Measurements from ENCODE around the gene SCN1A.

SCN1A gene

GRCh38 chr2:166091439-166091838, 36.4 kb downstream of the SCN1A start:
- Histone ChIP-seq H3K4me1 (ENCODE audit: insufficient read depth, poor library complexity, severe bottlenecking) (no peaks in the 10 kb centered on the region), H3K9me3 (ENCODE audit: severe bottlenecking) (no peaks in the 10 kb centered on the region), H3K27me3 (ENCODE audit: insufficient read depth, poor library complexity, severe bottlenecking) (no peaks in the 10 kb centered on the region), H3K4me3 (ENCODE audit: severe bottlenecking) (no peak overlapping the region), H3K36me3 (ENCODE audit: low read depth) (no peaks in the 10 kb centered on the region), H3K27ac (ENCODE audit: poor library complexity, severe bottlenecking) (no peak overlapping the region)
- DNase-seq (ENCODE audit: low spot score) (no peak), ATAC-seq (ENCODE audit: low read depth) (no peak)
- TF ChIP-seq CTCF (IDR thresholded peaks at IDR 0.05; ENCODE audit: poor library complexity, severe bottlenecking), result no peak

GRCh38 chr2:166090908-166091307, 36.9 kb downstream of the SCN1A start:
- ATAC-seq (ENCODE audit: low read depth), result peak; percentile 54; the same call in 2 of the 3 replicates
- no peak overlapping the region for H3K27ac ChIP-seq (ENCODE audit: poor library complexity, severe bottlenecking)
- DNase-seq (ENCODE audit: low spot score), result no peak
- no peaks in the 10 kb centered on the region for H3K27me3 ChIP-seq (ENCODE audit: insufficient read depth, poor library complexity, severe bottlenecking)
- H3K4me3 ChIP-seq (ENCODE audit: severe bottlenecking), result no peak overlapping the region
- TF ChIP-seq CTCF (IDR thresholded peaks at IDR 0.05; ENCODE audit: poor library complexity, severe bottlenecking), result no peak
- no peaks in the 10 kb centered on the region for H3K4me1 ChIP-seq (ENCODE audit: insufficient read depth, poor library complexity, severe bottlenecking)
- H3K36me3 ChIP-seq (ENCODE audit: low read depth), result no peaks in the 10 kb centered on the region
- no peaks in the 10 kb centered on the region for H3K9me3 ChIP-seq (ENCODE audit: severe bottlenecking)

- Histone ChIP-seq H3K4me1 (ENCODE audit: insufficient read depth, poor library complexity, severe bottlenecking) (no peaks in the 10 kb centered on the region), H3K36me3 (ENCODE audit: low read depth) (no peaks in the 10 kb centered on the region), H3K4me3 (ENCODE audit: severe bottlenecking) (no peak overlapping the region), H3K9me3 (ENCODE audit: severe bottlenecking) (no peaks in the 10 kb centered on the region), H3K27me3 (ENCODE audit: insufficient read depth, poor library complexity, severe bottlenecking) (no peaks in the 10 kb centered on the region), H3K27ac (ENCODE audit: poor library complexity, severe bottlenecking) (no peak overlapping the region)
- TF ChIP-seq CTCF (IDR thresholded peaks at IDR 0.05; ENCODE audit: poor library complexity, severe bottlenecking), result no peak
- no peak for DNase-seq (ENCODE audit: low spot score)
- ATAC-seq (ENCODE audit: low read depth), result peak; percentile 54; the same call in 1 of the 3 replicates
Measured at GRCh38 chr2:166090346-166090745, 37.5 kb downstream of the SCN1A start.

- Histone ChIP-seq H3K4me1 (ENCODE audit: insufficient read depth, poor library complexity, severe bottlenecking) (no peaks in the 10 kb centered on the region), H3K27ac (ENCODE audit: poor library complexity, severe bottlenecking) (no peak overlapping the region), H3K27me3 (ENCODE audit: insufficient read depth, poor library complexity, severe bottlenecking) (no peaks in the 10 kb centered on the region), H3K4me3 (ENCODE audit: severe bottlenecking) (no peak overlapping the region), H3K9me3 (ENCODE audit: severe bottlenecking) (no peaks in the 10 kb centered on the region), H3K36me3 (ENCODE audit: low read depth) (no peaks in the 10 kb centered on the region)
- DNase-seq (ENCODE audit: low spot score) (no peak), ATAC-seq (ENCODE audit: low read depth) (peak; percentile 37; the same call in 1 of the 3 replicates)
- TF ChIP-seq CTCF (IDR thresholded peaks at IDR 0.05; ENCODE audit: poor library complexity, severe bottlenecking), result no peak
Measured at GRCh38 chr2:166088634-166089033, 39.2 kb downstream of the SCN1A start.

GRCh38 chr2:166084301-166084700, 43.5 kb downstream of the SCN1A start:
- no peak overlapping the region for H3K4me3 ChIP-seq (ENCODE audit: severe bottlenecking)
- DNase-seq (ENCODE audit: low spot score) (no peak), ATAC-seq (ENCODE audit: low read depth) (no peak)
- 0 out of 2 replicates have a peak, but pooled peaks cover 4% of the 10 kb centered on the region for H3K36me3 ChIP-seq (ENCODE audit: low read depth)
- no peak overlapping the region for H3K27ac ChIP-seq (ENCODE audit: poor library complexity, severe bottlenecking)
- H3K4me1 ChIP-seq (ENCODE audit: insufficient read depth, poor library complexity, severe bottlenecking), result no peaks in the 10 kb centered on the region
- H3K9me3 ChIP-seq (ENCODE audit: severe bottlenecking), result no peaks in the 10 kb centered on the region
- TF ChIP-seq CTCF (IDR thresholded peaks at IDR 0.05; ENCODE audit: poor library complexity, severe bottlenecking), result no peak
- no peaks in the 10 kb centered on the region for H3K27me3 ChIP-seq (ENCODE audit: insufficient read depth, poor library complexity, severe bottlenecking)

Measured in RWPE2 (cell line).